Tibial artery (tissue), 4 donors: Measurements from ENCODE around the gene PRSS22.

ENCODE experiments used
- DNase-seq, 2 donors: peaks; one replicate each; pipeline ENCODE4 v3.0.0-alpha.2; 2019
- H3K27ac ChIP-seq, 2 donors: fragments of 200-600 bp; sonication (generic) in 1 of 2; 1 replicate in 1 of 2; 2 replicates in 1 of 2; pipeline ENCODE4 v1.5.1; 2018 to 2019; ENCODE audit warnings: mild to moderate bottlenecking in 1 of 2
- H3K27me3 ChIP-seq, 2 donors: fragments of 200-600 bp; sonication (generic) in 1 of 2; one replicate each; pipeline versions ENCODE4 v1.5.1 to v1.6.0; 2016 to 2019
- H3K36me3 ChIP-seq, 3 donors: fragments of 200-600 bp; sonication (generic) in 2 of 3; one replicate each; pipeline ENCODE4 v1.5.1; 2016 to 2019; ENCODE audit warnings: mild to moderate bottlenecking in 2 of 3
- H3K4me1 ChIP-seq, 4 donors: fragments of 200-600 bp; sonication (generic) in 2 of 4; 1 replicate in 3 of 4; 2 replicates in 1 of 4; pipeline ENCODE4 v1.5.1; 2016 to 2019
- H3K4me3 ChIP-seq, 2 donors: fragments of 200-600 bp; sonication (generic) in 1 of 2; 1 replicate in 1 of 2; 2 replicates in 1 of 2; pipeline ENCODE4 v1.5.1; 2018 to 2019; ENCODE audit warnings: mild to moderate bottlenecking in 2 of 2
- H3K9me3 ChIP-seq, 3 donors: fragments of 200-600 bp; sonication (generic) in 1 of 3; one replicate each; pipeline ENCODE4 v1.5.1; 2016 to 2019
- intact Hi-C: fragments of 100-400 bp; cut with DNase I; formaldehyde crosslinking; loops from one replicate; pipeline ENCODE4 v1.15.0; 2023; ENCODE audit warnings: low total_unique reads
- TF ChIP-seq, protein P1 (sequence below), 2 experiments: fragments of 200-600 bp in 1 of 2; fragments of 450-650 bp in 1 of 2; IDR thresholded peaks; one replicate each; pipeline ENCODE4 v1.5.1; 2017 to 2019; ENCODE audit warnings: antibody characterized with exemption in 2 of 2, mild to moderate bottlenecking in 1 of 2, moderate library complexity in 1 of 2

PRSS22 gene

DNA sequence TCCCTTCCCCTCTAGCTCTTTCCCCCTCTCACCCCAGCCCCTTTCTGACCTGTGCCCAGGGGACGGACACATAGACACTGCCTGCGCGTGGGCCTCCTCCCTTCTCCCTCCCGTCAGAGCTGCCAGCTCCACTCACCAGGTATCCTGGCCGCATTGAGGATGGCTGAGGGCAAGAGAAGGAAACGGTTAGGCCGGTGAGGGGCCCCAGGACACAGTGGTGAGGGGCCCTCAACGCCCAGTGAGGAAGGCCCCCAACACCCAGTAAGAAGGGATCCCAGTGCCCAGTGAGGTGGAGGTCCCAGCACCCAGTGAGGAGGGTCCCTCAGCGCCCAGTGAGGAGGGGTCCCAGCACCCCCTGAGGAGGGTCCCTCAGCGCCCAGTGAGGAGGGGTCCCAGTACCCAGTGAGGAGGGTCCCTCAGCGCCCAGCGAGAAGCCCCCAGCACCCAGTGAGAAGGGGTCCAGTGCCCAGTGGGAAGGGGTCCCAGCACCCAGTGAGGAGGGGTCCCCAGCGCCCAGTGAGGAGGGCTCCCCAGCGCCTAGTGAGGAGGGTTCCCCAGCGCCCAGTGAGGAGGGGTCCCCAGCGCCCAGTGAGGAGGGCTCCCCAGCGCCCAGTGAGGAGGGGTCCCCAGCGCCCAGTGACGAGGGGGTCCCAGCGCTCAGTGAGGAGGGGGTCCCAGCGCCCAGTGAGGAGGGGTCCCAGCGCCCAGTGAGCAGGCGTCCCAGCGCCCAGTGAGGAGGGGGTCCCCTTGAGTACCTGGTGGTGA, 1.1 kb downstream of the PRSS22 start:
- TF ChIP-seq, protein P1, sequence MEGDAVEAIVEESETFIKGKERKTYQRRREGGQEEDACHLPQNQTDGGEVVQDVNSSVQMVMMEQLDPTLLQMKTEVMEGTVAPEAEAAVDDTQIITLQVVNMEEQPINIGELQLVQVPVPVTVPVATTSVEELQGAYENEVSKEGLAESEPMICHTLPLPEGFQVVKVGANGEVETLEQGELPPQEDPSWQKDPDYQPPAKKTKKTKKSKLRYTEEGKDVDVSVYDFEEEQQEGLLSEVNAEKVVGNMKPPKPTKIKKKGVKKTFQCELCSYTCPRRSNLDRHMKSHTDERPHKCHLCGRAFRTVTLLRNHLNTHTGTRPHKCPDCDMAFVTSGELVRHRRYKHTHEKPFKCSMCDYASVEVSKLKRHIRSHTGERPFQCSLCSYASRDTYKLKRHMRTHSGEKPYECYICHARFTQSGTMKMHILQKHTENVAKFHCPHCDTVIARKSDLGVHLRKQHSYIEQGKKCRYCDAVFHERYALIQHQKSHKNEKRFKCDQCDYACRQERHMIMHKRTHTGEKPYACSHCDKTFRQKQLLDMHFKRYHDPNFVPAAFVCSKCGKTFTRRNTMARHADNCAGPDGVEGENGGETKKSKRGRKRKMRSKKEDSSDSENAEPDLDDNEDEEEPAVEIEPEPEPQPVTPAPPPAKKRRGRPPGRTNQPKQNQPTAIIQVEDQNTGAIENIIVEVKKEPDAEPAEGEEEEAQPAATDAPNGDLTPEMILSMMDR (IDR thresholded peaks at IDR 0.05) = no peak
- intact Hi-C loops = loop anchor here (10.0 kb wide), 1 partner anchor 122 kb away; no protein-coding TSS in a partner anchor
- Histone ChIP-seq H3K9me3 (peaks cover 0 to 9% (median 0%) of the 10 kb centered on the region in 3 donors), H3K27ac (no peak overlapping the region), H3K27me3 (peaks cover 0 to 67% of the 10 kb centered on the region in 2 donors), H3K4me3 (no peak overlapping the region), H3K4me1 (peaks cover 0 to 13% (median 1%) of the 10 kb centered on the region in 4 donors), H3K36me3 (peaks cover 0 to 15% (median 0%) of the 10 kb centered on the region in 3 donors)
- peak in 1 of 2 donors; percentile 52 for DNase-seq

DNA sequence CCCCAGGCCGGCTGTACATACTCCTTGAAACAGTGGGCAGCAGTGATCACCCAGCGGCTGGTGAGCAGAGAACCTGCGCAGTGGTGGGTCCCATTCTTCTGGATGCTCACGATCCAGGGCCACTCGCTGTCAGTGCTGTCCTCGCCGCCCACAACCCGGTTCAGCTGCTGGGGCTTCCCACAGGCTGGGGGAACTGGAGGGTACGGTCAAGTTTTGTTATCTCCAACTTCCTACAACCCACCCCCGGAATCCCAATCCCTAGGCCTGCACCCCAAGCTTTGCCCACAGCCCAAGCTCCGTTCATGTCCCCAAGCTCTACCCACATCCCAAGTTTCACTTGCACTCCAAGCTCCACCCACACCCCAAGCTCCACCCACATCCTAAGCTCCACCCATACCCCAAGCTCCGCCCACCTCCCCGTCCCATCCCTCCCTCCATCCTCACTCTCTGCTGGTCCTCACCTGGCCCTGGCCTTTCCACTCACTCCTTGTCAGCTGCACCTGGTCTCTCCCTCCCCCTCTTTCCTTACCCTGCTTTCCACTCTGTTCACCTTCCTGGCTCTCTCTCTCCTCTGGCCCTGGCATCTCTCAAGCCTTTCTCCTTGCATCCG, 1.8 kb downstream of the PRSS22 start:
- TF ChIP-seq, protein P1 (IDR thresholded peaks at IDR 0.05) = no peak
- Histone ChIP-seq H3K4me3 (no peak overlapping the region), H3K9me3 (peaks cover 0 to 8% (median 0%) of the 10 kb centered on the region in 3 donors), H3K4me1 (peaks cover 0 to 13% (median 1%) of the 10 kb centered on the region in 4 donors), H3K27me3 (peaks cover 0 to 68% of the 10 kb centered on the region in 2 donors), H3K36me3 (peaks cover 0 to 15% (median 0%) of the 10 kb centered on the region in 3 donors), H3K27ac (no peak overlapping the region)
- intact Hi-C loops = loop anchor here (10.0 kb wide), 1 partner anchor 121 kb away; no protein-coding TSS in a partner anchor
- DNase-seq = peak in 1 of 2 donors; percentile 44

DNA sequence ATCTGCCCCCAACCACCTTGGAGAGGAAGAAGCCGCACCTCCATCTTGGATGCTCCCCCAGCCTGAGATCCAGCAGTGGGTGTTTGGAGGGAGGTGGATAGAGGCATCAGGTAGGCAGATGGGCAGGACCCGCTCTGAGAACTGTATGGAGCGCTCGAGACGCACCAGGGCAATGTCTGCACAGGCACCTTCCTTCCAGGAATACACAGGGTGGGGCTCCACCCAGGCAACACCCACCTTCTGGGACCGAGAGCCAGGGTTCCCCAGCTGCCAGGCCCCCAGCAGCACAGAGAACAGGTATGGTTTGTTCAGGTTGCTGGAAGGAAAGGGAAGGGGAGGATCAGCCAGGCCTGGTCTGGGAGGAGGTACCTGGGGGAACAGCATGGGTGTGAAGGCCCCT, 2.4 kb downstream of the PRSS22 start:
- peaks cover 0 to 15% (median 0%) of the 10 kb centered on the region in 3 donors for H3K36me3 ChIP-seq
- peaks cover 0 to 13% (median 1%) of the 10 kb centered on the region in 4 donors for H3K4me1 ChIP-seq
- peaks cover 0 to 2% (median 0%) of the 10 kb centered on the region in 3 donors for H3K9me3 ChIP-seq
- no peak overlapping the region for H3K4me3 ChIP-seq
- TF ChIP-seq, protein P1 (IDR thresholded peaks at IDR 0.05) = no peak
- DNase-seq = peak in 1 of 2 donors; percentile 53
- no peak overlapping the region for H3K27ac ChIP-seq
- H3K27me3 ChIP-seq = peaks cover 0 to 69% of the 10 kb centered on the region in 2 donors
- intact Hi-C loops = loop anchor here (10.0 kb wide), 1 partner anchor 121 kb away; no protein-coding TSS in a partner anchor

DNA sequence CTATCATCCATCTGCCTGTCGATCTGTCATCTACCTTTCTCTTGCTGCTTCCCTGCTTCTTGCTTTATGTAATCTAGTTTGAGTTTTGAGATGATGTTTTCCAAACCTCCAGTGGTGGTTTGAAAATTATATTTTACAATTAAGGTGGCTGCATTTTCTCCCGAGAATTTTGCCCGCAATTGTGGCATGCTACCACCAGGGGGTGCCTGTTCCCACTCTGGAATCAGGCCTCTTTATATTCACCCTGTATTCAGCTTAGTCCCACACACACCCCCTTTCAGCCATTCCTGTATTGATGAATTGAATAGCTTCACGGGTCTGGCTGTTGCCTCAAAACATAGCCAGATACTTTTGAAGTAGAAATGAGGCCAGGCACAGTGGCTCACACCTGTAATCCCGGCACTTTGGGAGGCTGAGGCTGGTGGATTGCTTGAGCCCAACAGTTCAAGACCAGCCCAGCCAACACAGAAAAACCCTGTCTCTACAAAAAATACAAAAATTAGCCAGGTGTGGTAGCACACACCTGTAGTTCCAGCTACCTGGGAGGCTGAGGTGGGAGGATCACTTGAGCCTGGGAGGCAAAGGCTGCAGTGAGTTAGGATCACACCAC, 3.2 kb downstream of the PRSS22 start:
- H3K4me3 ChIP-seq = no peak overlapping the region
- peaks cover 0 to 13% (median 1%) of the 10 kb centered on the region in 4 donors for H3K4me1 ChIP-seq
- no peak overlapping the region for H3K27ac ChIP-seq
- no peaks in the 10 kb centered on the region for H3K9me3 ChIP-seq
- intact Hi-C loops = loop anchor here (10.0 kb wide), 1 partner anchor 120 kb away; no protein-coding TSS in a partner anchor
- H3K36me3 ChIP-seq = peaks cover 0 to 15% (median 0%) of the 10 kb centered on the region in 3 donors
- TF ChIP-seq, protein P1 (IDR thresholded peaks at IDR 0.05) = no peak
- peaks cover 0 to 69% of the 10 kb centered on the region in 2 donors for H3K27me3 ChIP-seq
- no peak for DNase-seq

DNA sequence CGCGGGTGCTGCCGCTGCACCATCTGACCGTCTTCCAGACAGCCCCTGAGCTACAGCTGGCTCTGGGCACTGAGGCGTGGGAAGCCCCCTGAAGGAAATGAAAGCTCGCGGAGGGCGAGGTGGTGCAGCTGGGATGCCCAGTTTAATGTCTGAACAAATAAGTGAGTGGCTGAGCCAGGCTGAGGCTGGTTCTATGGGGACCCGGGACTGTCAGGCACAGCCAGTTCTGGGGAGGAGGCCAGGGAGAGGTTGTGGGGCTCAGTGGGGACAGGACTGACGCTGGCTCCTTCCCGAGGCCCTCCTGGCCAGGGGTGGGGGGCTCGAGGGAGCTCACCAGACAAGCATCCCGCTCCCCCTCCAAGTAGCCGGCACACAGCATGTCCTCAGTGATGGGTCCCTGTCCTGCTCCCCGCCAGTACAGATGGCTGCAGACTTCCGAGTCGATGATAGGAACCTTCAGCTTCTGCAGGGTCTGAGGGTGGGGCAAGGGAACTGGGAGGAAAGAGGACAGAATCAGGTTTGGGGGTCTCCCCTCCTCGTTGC, 4.4 kb downstream of the PRSS22 start:
- intact Hi-C loops = loop anchor here (10.0 kb wide), 1 partner anchor 119 kb away; no protein-coding TSS in a partner anchor

More for the DNA sequence above, 4.4 kb downstream of the PRSS22 start:
- Histone ChIP-seq H3K4me3 (no peak overlapping the region), H3K27ac (no peak overlapping the region), H3K36me3 (peaks cover 0 to 15% (median 0%) of the 10 kb centered on the region in 3 donors), H3K9me3 (no peaks in the 10 kb centered on the region), H3K4me1 (peaks cover 0 to 13% (median 1%) of the 10 kb centered on the region in 4 donors), H3K27me3 (peaks cover 0 to 72% of the 10 kb centered on the region in 2 donors)
- TF ChIP-seq, protein P1 (IDR thresholded peaks at IDR 0.05) = no peak
- DNase-seq = peak in 1 of 2 donors; percentile 49
